Prostate gland (tissue), 2 donors: ENCODE data around the gene ECHS1. TPM values are rescaled to one million over a fixed set of nuclear protein-coding genes. Genes with fewer than 3 reads are reported as not detected.
A peak's percentile ranks its signal among the peaks of the same experiment; 100 is the strongest.
"Not testable (repeated sequence)": the region's sequence is repeated elsewhere in the genome, so short reads cannot be mapped to it uniquely, and the experiment has no call there.

Source experiments
- DNase-seq: peaks from one replicate; pipeline ENCODE4 v3.0.0-alpha.2; 2019; ENCODE audit warnings: low spot score
- H3K27ac ChIP-seq, 2 donors: fragments of 200-600 bp; sonication (generic); 2 replicates each; pipeline ENCODE4 v1.5.1; 2017 to 2019
- H3K27me3 ChIP-seq: fragments of 200-600 bp; sonication (generic); replicated peaks from 2 replicates; pipeline ENCODE4 v1.5.1; 2019; ENCODE audit not compliant: insufficient read depth
- H3K36me3 ChIP-seq, 2 donors: fragments of 200-600 bp; sonication (generic); 1 replicate in 1 of 2; 2 replicates in 1 of 2; pipeline versions ENCODE4 v1.5.1 to v1.8.1; 2017 to 2019
- H3K4me1 ChIP-seq: fragments of 200-600 bp; sonication (generic); replicated peaks from 2 replicates; pipeline ENCODE4 v1.5.1; 2019
- H3K4me3 ChIP-seq, 2 donors: fragments of 200-600 bp; sonication (generic); 2 replicates each; pipeline ENCODE4 v1.5.1; 2017 to 2019
- H3K9me3 ChIP-seq: fragments of 200-600 bp; sonication (generic); 2 replicates; pipeline ENCODE4 v1.5.1; 2017
- CTCF ChIP-seq, 4 experiments: fragments of 200-600 bp in 2 of 4; fragments of 450-650 bp in 2 of 4; sonication (generic) in 2 of 4; IDR thresholded peaks; 1 replicate in 3 of 4; 2 replicates in 1 of 4; pipeline ENCODE4 v1.5.1; 2016 to 2019; ENCODE audit warnings: antibody characterized with exemption in 4 of 4, mild to moderate bottlenecking in 2 of 4, moderate library complexity in 2 of 4
- POLR2A ChIP-seq: fragments of 450-650 bp; IDR thresholded peaks from one replicate; pipeline ENCODE4 v1.6.1; 2016; ENCODE audit warnings: antibody characterized with exemption, mild to moderate bottlenecking
- POLR2AphosphoS5 ChIP-seq: sonication (generic); formaldehyde crosslinking; IDR thresholded peaks from one replicate; pipeline ENCODE4 v1.6.1; 2017; ENCODE audit warnings: antibody characterized with exemption
- WGBS: methylation state at CpG from one replicate; pipeline ENCODE4 v1.1.5; 2018; 5-methylcytosine and 5-hydroxymethylcytosine counted together
- intact Hi-C: fragments of 100-400 bp; cut with DNase I; formaldehyde crosslinking; loops from one replicate; pipeline ENCODE4 v1.14.2; 2022
- total RNA-seq, 2 donors: library from RNA; depleted of rRNA; stranded (reverse); fragments of >200 nt; gene quantifications; one replicate each; pipeline ENCODE4 v1.1.0, GENCODE V29; 2016

Gene ECHS1
- total RNA-seq, 2 donors from 2014 or later, result 112 to 126 TPM

DNA sequence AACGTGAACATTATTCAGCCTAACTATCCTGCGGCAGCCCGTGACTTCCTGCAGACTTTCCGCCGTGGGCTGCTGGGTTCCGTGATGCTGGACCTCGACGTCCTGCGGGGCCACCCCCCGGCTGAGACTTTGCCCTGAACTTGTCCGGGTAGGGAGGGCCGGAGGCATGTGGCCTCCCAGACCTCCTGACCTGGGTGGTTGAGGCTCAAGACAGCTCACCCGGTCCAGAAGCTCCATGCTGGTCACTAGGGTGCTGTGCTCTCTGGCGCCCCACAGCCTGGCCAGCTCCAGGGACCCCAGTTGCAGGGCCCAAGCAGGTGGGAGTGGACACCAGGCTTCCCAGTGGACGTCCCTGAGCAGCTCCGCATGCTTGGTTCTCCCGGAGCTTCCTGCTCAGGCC, 46.9 kb upstream of the ECHS1 start:
- Histone ChIP-seq H3K4me3 (no peak overlapping the region), H3K9me3 (no peaks in the 10 kb centered on the region), H3K36me3 (no peaks in the 10 kb centered on the region), H3K27me3 (no peaks in the 10 kb centered on the region), H3K4me1 (no peaks in the 10 kb centered on the region), H3K27ac (no peak overlapping the region)
- 90% methylated on average over 16 of the region's 17 CpGs for WGBS
- intact Hi-C loops, result no loop called here
- DNase-seq, result peak; percentile 3
- no peak for TF ChIP-seq CTCF (IDR thresholded peaks at IDR 0.05)
- no peak for TF ChIP-seq POLR2A
- TF ChIP-seq POLR2AphosphoS5, result no peak

- 92% methylated on average over 34 of the region's 34 CpGs for WGBS
- no peak for DNase-seq
- H3K27ac ChIP-seq, result no peak overlapping the region
- no peak overlapping the region for H3K4me3 ChIP-seq
- H3K9me3 ChIP-seq, result no peaks in the 10 kb centered on the region
- no peaks in the 10 kb centered on the region for H3K36me3 ChIP-seq
- TF ChIP-seq POLR2A (no peak), POLR2AphosphoS5 (no peak), CTCF (IDR thresholded peaks at IDR 0.05) (no peak)
- H3K4me1 ChIP-seq, result no peaks in the 10 kb centered on the region
- H3K27me3 ChIP-seq, result no peaks in the 10 kb centered on the region
- intact Hi-C loops, result no loop called here
Measured at GRCh38 chr10:133419211-133419950, 46.2 kb upstream of the ECHS1 start.

DNA sequence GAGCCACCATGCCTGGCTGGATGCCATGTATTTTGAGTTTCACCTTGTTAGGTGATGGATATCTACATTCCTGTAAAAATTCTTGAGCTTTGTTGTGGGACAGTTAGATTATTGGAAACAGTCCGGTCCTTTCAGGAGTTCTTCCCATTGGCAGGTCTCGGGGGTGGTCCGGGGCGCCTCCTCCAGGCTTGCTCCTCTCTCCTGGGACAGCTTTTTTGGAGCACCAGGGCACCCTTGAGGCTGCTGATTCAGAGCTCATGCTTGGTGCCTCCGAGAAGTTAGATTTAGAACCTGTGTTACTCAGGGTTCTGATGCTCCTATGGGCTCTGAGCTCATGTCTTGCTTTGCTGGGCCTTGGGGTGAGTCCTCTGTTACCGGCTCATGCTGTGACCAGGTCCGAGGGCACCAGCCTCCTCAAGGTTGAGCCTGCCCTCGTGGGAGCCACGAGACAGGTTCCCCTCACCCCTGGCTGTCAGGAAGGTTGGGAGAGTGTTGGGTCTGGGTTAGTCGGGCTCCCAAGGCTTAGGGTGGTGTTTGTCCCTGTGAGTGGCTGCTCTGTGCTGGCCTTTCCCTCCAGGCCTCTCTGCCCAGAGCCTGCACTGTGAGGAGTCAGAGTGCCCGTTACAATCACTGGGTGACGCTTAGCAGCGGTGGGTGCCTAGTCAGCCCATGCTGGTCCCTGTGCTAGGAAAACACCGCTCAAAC, 45.3 kb upstream of the ECHS1 start:
- TF ChIP-seq POLR2AphosphoS5, result no peak
- TF ChIP-seq POLR2A, result no peak
- TF ChIP-seq CTCF (IDR thresholded peaks at IDR 0.05), result no peak
- H3K27me3 ChIP-seq, result no peaks in the 10 kb centered on the region
- peak; percentile 3 for DNase-seq
- H3K27ac ChIP-seq, result no peak overlapping the region
- no peak overlapping the region for H3K4me3 ChIP-seq
- WGBS, result 90% methylated on average over 14 of the region's 14 CpGs
- H3K4me1 ChIP-seq, result no peaks in the 10 kb centered on the region
- H3K9me3 ChIP-seq, result no peaks in the 10 kb centered on the region
- intact Hi-C loops, result no loop called here
- H3K36me3 ChIP-seq, result no peaks in the 10 kb centered on the region

DNA sequence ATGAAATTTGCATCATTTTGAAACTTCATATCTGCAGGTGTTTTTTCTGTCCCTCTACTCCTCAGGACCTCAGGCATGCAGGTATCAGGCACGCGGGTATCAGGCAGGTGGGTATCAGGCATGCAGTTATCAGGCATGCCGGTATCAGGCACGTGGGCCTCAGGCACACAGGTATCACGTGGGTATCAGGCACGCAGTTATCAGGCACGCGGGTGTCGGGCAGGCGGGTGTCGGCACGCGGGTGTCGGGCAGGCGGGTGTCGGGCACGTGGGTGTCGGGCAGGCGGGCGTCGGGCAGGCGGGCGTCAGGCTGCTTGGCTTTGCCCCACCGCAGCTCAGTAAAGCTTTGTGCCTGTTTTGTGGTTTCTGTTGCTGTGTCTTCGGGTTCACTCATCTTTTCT, 42.6 kb upstream of the ECHS1 start:
- Histone ChIP-seq H3K4me1 (no peaks in the 10 kb centered on the region), H3K4me3 (no peak overlapping the region), H3K9me3 (no peaks in the 10 kb centered on the region), H3K27ac (no peak overlapping the region), H3K36me3 (no peaks in the 10 kb centered on the region), H3K27me3 (no peaks in the 10 kb centered on the region)
- TF ChIP-seq POLR2AphosphoS5 (no peak), POLR2A (no peak), CTCF (IDR thresholded peaks at IDR 0.05) (no peak)
- WGBS, result 97% methylated on average over 25 of the region's 25 CpGs
- intact Hi-C loops, result no loop called here
- DNase-seq, result no peak

- H3K9me3 ChIP-seq, H3K4me3 ChIP-seq, DNase-seq, H3K27me3 ChIP-seq, H3K4me1 ChIP-seq, H3K27ac ChIP-seq, H3K36me3 ChIP-seq, intact Hi-C loops: not testable (repeated sequence)
- WGBS, result over 99% methylated on average over 11 of the region's 23 CpGs
Measured at GRCh38 chr10:133414401-133414800, 41.2 kb upstream of the ECHS1 start.
